ENCODE data around the gene LHPP. TPM values are rescaled to one million over a fixed set of nuclear protein-coding genes. Genes with fewer than 3 reads are reported as not detected.

Gene LHPP
- total and polyA plus RNA-seq, 2 experiments from 2014 or later: 27.4 to 40.2 TPM

DNA sequence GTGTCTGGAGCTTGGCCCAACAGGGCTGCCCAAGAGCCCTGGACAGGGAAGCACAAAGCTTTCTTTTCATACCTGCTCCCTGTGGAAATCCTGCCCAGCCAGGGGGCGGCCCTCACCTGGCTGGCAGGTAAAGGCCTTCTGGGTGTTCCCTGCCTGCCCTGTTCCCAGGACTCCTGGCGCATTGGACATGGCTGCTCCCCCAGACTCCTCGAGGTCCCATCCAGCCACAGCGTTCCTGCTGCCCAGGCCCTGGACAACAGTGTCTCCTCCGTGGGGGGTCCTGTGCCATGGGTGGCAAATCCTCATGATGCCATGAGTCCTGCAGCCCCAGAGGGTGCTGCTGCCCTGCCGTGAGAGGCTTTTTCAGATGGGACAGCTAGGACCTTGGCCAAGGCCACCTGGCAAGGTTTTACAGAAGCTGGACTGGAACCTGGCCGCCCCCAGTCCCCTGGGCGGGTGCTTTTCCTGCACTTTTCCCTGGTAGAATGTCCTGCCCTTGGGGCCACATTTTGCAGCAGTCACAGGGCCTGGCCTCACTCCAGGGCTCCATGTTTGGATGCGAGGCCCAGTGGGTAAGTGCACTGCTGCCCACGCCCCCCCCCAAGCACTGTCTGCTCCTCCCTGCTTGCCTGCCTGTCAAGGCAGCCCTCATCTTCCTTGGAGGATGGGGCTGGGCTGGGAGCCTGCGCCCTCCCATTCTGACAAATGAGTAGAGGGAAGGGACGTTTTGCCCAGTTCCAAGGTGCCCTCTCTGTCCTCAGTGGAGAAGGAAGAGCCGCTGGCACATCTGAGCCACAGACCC lies 60.7 kb downstream of the LHPP start:
- Mint-ChIP-seq H3K27ac (no peak overlapping the region), H3K4me1 (peaks cover 27% of the 10 kb centered on the region), H3K27me3 (ENCODE audit: insufficient read depth, low read depth, poor library complexity) (peaks cover 2% of the 10 kb centered on the region), H3K36me3 (ENCODE audit: low read depth) (peaks cover 7% of the 10 kb centered on the region; the same call in 2 of the 3 replicates), H3K4me3 (no peak overlapping the region), H3K9me3 (no peaks in the 10 kb centered on the region)
- Histone ChIP-seq H3K79me2 (replicated peaks; ENCODE audit: insufficient read depth) (no peaks in the 10 kb centered on the region), H3K4me1 (ENCODE audit: insufficient read depth) (peaks cover 4% of the 10 kb centered on the region; the same call in 1 of the 2 replicates), H3K27me3 (ENCODE audit: insufficient read depth) (no peaks in the 10 kb centered on the region), H3K9me2 (ENCODE audit: insufficient read depth) (no peaks in the 10 kb centered on the region), H2AFZ (no peak overlapping the region), H3K4me2 (no peak overlapping the region), H3K27ac (ENCODE audit: low read depth) (no peak overlapping the region), H4K20me1 (replicated peaks; ENCODE audit: insufficient read depth) (no peaks in the 10 kb centered on the region), H3K36me3 (ENCODE audit: insufficient read depth) (no peaks in the 10 kb centered on the region), H3F3A (replicated peaks; ENCODE audit: low read depth) (no peaks in the 10 kb centered on the region), H3K4me3 (no peak overlapping the region)
- DNase-seq (ENCODE audit: low spot score) (no peak), ATAC-seq (no peak)
- TF ChIP-seq ZNF331 (CRISPR knock-in tag; IDR thresholded peaks at IDR 0.05; ENCODE audit: low read depth): no peak
- TF ChIP-seq EZH2phosphoT487 (IDR thresholded peaks at IDR 0.05; ENCODE audit: unreplicated experiment): no peak
- TF ChIP-seq, protein P1, sequence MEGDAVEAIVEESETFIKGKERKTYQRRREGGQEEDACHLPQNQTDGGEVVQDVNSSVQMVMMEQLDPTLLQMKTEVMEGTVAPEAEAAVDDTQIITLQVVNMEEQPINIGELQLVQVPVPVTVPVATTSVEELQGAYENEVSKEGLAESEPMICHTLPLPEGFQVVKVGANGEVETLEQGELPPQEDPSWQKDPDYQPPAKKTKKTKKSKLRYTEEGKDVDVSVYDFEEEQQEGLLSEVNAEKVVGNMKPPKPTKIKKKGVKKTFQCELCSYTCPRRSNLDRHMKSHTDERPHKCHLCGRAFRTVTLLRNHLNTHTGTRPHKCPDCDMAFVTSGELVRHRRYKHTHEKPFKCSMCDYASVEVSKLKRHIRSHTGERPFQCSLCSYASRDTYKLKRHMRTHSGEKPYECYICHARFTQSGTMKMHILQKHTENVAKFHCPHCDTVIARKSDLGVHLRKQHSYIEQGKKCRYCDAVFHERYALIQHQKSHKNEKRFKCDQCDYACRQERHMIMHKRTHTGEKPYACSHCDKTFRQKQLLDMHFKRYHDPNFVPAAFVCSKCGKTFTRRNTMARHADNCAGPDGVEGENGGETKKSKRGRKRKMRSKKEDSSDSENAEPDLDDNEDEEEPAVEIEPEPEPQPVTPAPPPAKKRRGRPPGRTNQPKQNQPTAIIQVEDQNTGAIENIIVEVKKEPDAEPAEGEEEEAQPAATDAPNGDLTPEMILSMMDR (conservative IDR thresholded peaks at IDR 0.05; ENCODE audit: low read depth in 2 of 2): no peak
- TF ChIP-seq, protein P2, sequence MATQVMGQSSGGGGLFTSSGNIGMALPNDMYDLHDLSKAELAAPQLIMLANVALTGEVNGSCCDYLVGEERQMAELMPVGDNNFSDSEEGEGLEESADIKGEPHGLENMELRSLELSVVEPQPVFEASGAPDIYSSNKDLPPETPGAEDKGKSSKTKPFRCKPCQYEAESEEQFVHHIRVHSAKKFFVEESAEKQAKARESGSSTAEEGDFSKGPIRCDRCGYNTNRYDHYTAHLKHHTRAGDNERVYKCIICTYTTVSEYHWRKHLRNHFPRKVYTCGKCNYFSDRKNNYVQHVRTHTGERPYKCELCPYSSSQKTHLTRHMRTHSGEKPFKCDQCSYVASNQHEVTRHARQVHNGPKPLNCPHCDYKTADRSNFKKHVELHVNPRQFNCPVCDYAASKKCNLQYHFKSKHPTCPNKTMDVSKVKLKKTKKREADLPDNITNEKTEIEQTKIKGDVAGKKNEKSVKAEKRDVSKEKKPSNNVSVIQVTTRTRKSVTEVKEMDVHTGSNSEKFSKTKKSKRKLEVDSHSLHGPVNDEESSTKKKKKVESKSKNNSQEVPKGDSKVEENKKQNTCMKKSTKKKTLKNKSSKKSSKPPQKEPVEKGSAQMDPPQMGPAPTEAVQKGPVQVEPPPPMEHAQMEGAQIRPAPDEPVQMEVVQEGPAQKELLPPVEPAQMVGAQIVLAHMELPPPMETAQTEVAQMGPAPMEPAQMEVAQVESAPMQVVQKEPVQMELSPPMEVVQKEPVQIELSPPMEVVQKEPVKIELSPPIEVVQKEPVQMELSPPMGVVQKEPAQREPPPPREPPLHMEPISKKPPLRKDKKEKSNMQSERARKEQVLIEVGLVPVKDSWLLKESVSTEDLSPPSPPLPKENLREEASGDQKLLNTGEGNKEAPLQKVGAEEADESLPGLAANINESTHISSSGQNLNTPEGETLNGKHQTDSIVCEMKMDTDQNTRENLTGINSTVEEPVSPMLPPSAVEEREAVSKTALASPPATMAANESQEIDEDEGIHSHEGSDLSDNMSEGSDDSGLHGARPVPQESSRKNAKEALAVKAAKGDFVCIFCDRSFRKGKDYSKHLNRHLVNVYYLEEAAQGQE (IDR thresholded peaks at IDR 0.05; ENCODE audit: unreplicated experiment): no peak
- TF ChIP-seq JUNB (IDR thresholded peaks at IDR 0.05; ENCODE audit: unreplicated experiment): no peak
- TF ChIP-seq ZNF114 (CRISPR knock-in tag; IDR thresholded peaks at IDR 0.05): no peak
- no peak for TF ChIP-seq ETS1 (IDR thresholded peaks at IDR 0.05)
- TF ChIP-seq NANOG (IDR thresholded peaks at IDR 0.05; ENCODE audit: borderline replicate concordance): no peak

All from GM23338 (cell line).